Smooth muscle cell (in vitro differentiated cells): ENCODE measurements around the gene SHH. TPM values are rescaled to one million over a fixed set of nuclear protein-coding genes. Genes with fewer than 3 reads are reported as not detected.

Experiments
- DNase-seq: peaks from one replicate; lab custom pipeline; 2025; ENCODE audit not compliant: unreplicated experiment; lab: John Stamatoyannopoulos, UW
- H2AFZ ChIP-seq: fragments of 200-600 bp; sonication (generic); 2 replicates; pipeline ENCODE4 v1.6.0; 2016; ENCODE audit warnings: antibody characterized with exemption, low read depth, mild to moderate bottlenecking
- H3F3A ChIP-seq: fragments of 200-600 bp; sonication (generic); 2 replicates; pipeline ENCODE4 v1.6.0; 2017; ENCODE audit warnings: antibody characterized with exemption, low read depth
- H3K27ac ChIP-seq: fragments of 200-600 bp; sonication (generic); 2 replicates; pipeline ENCODE4 v1.5.1; 2016; ENCODE audit warnings: low read depth, mild to moderate bottlenecking
- H3K27me3 ChIP-seq: fragments of 200-600 bp; sonication (generic); 2 replicates; pipeline ENCODE4 v1.6.1; 2016; ENCODE audit warnings: low read depth, mild to moderate bottlenecking
- H3K36me3 ChIP-seq: fragments of 200-600 bp; sonication (generic); 2 replicates; pipeline ENCODE4 v1.5.1; 2016; ENCODE audit warnings: low read depth
- H3K4me1 ChIP-seq: fragments of 200-600 bp; sonication (generic); 2 replicates; pipeline ENCODE4 v1.5.1; 2016; ENCODE audit warnings: low read depth
- H3K4me2 ChIP-seq: fragments of 200-600 bp; sonication (generic); 2 replicates; pipeline ENCODE4 v1.6.0; 2016; ENCODE audit warnings: mild to moderate bottlenecking
- H3K4me3 ChIP-seq: fragments of 200-600 bp; sonication (generic); 2 replicates; pipeline ENCODE4 v1.5.1; 2016; ENCODE audit warnings: mild to moderate bottlenecking
- H3K79me2 ChIP-seq: fragments of 200-600 bp; sonication (generic); 2 replicates; pipeline ENCODE4 v1.6.0; 2016; ENCODE audit warnings: low read depth, mild to moderate bottlenecking
- H3K9ac ChIP-seq: fragments of 200-600 bp; sonication (generic); 2 replicates; pipeline ENCODE4 v1.6.0; 2016; ENCODE audit warnings: low read depth
- H3K9me3 ChIP-seq: fragments of 200-600 bp; sonication (generic); replicated peaks from 2 replicates; pipeline ENCODE4 v1.5.1; 2016; ENCODE audit warnings: low read depth
- H4K20me1 ChIP-seq: fragments of 200-600 bp; sonication (generic); 2 replicates; pipeline ENCODE4 v1.6.0; 2016; ENCODE audit warnings: low read depth
- CTCF ChIP-seq: fragments of 200-600 bp; sonication (generic); IDR thresholded peaks from 2 replicates; pipeline ENCODE4 v1.5.1; 2017; ENCODE audit warnings: borderline replicate concordance, mild to moderate bottlenecking, antibody characterized with exemption; ENCODE audit not compliant: insufficient read depth, poor library complexity, severe bottlenecking
- WGBS: methylation state at CpG from one replicate; pipeline ENCODE4 v1.1.7; 2016; ENCODE audit warnings: low lambda C conversion rate; 5-methylcytosine and 5-hydroxymethylcytosine counted together
- polyA plus RNA-seq: library from polyadenylated mRNA; unstranded; fragments of >200 nt; fragmentation: Nextera tagmentation; extraction: Ambion mirVana; gene quantifications from 2 replicates; pipeline ENCODE4 v1.2.1, GENCODE V29; 2016
- total RNA-seq: library from RNA; depleted of rRNA; stranded (reverse); fragments of >200 nt; gene quantifications from 2 replicates; pipeline ENCODE4 v1.2.3, GENCODE V29; 2014

The SHH gene
- total and polyA plus RNA-seq, 2 experiments from 2014 or later = not detected

DNA sequence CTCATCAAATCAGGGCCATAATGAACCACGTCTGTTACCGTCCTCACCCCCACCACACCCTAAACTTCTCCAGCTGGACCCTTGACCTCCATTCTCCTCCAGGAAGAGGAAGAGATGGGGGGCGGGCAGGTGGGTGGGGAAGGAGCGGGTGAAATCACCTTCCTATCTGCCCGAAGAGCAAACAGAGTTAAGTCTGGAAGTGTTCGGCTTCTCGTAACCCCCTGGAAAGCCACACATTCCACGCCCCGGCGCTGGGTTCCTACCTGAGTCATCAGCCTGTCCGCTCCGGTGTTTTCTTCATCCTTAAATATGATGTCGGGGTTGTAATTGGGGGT lies 736 bp downstream of the SHH start:
- Histone ChIP-seq H2AFZ (no peak overlapping the region), H3F3A (no peaks in the 10 kb centered on the region), H3K4me3 (peak overlapping the region; percentile 58), H3K4me1 (peaks cover 34% of the 10 kb centered on the region), H3K27ac (no peak overlapping the region), H3K36me3 (no peaks in the 10 kb centered on the region), H4K20me1 (no peaks in the 10 kb centered on the region), H3K27me3 (peaks cover 95% of the 10 kb centered on the region), H3K79me2 (no peaks in the 10 kb centered on the region), H3K4me2 (peak overlapping the region; percentile 88), H3K9me3 (no peaks in the 10 kb centered on the region), H3K9ac (no peak overlapping the region)
- DNase-seq = no peak
- TF ChIP-seq CTCF = no peak
- 5% methylated on average over 13 of the region's 13 CpGs for WGBS

- Histone ChIP-seq H3K36me3 (no peaks in the 10 kb centered on the region), H3K9ac (no peak overlapping the region), H3K27me3 (peaks cover 96% of the 10 kb centered on the region), H3K4me1 (peaks cover 35% of the 10 kb centered on the region), H2AFZ (no peak overlapping the region), H3K27ac (no peak overlapping the region), H3K9me3 (no peaks in the 10 kb centered on the region), H3K4me2 (peak overlapping the region; percentile 88), H3K79me2 (no peaks in the 10 kb centered on the region), H3K4me3 (peak overlapping the region; percentile 58), H4K20me1 (no peaks in the 10 kb centered on the region), H3F3A (no peaks in the 10 kb centered on the region)
- 11% methylated on average over 21 of the region's 21 CpGs for WGBS
- TF ChIP-seq CTCF = no peak
- DNase-seq = no peak
Measured at GRCh38 chr7:155810770-155811559, 1.3 kb downstream of the SHH start.

DNA sequence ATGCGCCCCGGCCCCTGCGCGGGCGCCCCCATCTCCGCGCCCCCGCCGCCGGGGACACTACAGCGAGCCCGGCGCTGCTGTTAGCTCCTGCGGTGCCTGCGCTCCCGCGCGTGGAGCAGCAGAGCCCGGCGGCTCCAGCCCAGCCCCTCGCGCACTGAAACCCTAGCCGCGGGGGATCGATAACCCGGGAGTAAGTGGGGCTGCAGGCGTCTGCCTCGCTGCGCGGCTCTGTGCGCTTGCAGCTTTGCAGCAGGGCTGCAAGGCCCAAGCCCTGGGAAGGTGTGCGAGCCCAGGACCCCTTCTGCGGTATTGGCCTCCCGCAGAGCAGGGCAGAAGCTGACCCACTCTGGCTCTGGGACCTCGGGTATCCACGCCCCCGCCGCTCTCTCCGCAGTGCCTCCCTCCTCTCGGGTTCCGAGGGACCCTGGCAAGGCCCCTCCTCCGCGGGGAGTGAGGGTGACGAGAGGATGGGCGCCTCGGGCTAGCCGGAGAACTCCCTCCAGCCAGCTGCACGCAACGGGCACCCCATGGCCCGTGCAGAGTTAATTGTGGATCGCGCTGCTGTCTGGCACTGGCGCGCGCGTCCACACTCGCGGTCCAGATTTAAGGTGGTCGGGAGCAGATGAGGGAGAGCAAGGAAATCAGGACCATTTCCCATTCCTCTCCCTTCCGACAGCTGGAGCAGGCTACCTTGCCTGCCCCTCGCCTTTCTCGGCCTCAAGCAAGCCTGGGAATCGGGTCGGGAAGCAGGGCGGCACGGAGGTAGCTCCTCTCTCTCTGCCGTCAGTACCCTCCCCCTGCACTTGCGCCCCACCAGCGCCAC lies 2.1 kb downstream of the SHH start:
- H3K4me2 ChIP-seq = peak overlapping the region; percentile 83

More for the DNA sequence above, 2.1 kb downstream of the SHH start:
- Histone ChIP-seq H3K4me3 (peak overlapping the region; percentile 58), H3K4me1 (peaks cover 39% of the 10 kb centered on the region), H3F3A (no peaks in the 10 kb centered on the region), H3K9ac (no peak overlapping the region), H3K27ac (no peak overlapping the region), H3K9me3 (no peaks in the 10 kb centered on the region), H4K20me1 (no peaks in the 10 kb centered on the region), H3K36me3 (no peaks in the 10 kb centered on the region), H2AFZ (no peak overlapping the region), H3K79me2 (no peaks in the 10 kb centered on the region), H3K27me3 (peaks cover 98% of the 10 kb centered on the region)
- no peak for DNase-seq
- TF ChIP-seq CTCF = no peak
- 3% methylated on average over 54 of the region's 69 CpGs for WGBS
